GM12878 (cell line): ENCODE measurements around the gene SC5D. TPM values are rescaled to one million over a fixed set of nuclear protein-coding genes. Genes with fewer than 3 reads are reported as not detected.

Source experiments
- ATAC-seq: fragments of 200-7000 bp; cut with Tn5 transposase; 3 replicates; pipeline ENCODE4 v1.9.1; 2020; ENCODE audit warnings: mild to moderate bottlenecking, moderate library complexity
- BruUV-seq: library from RNA; stranded (reverse); fragments of 400-500 nt; replicated peaks from 2 replicates; lab custom pipeline; 2021; lab: Mats Ljungman, UMichigan
- CTCF ChIA-PET: fragments of 300-600 bp; sonication (Branson Sonifier 250); formaldehyde crosslinking; extraction: SDS; loops from one replicate; lab custom pipeline; 2021; ENCODE audit warnings: inconsistent platforms; lab: Yijun Ruan, JAX
- POLR2A ChIA-PET: fragments of 350-600 bp; formaldehyde crosslinking; extraction: SDS; loops from one replicate; lab custom pipeline; 2021; ENCODE audit warnings: inconsistent platforms; lab: Charles Lee
- RAD21 ChIA-PET: fragments of 300-600 bp; sonication (Branson Sonifier 250); formaldehyde crosslinking; loops from one replicate; lab custom pipeline; 2023; ENCODE audit warnings: antibody characterized with exemption; ENCODE audit not compliant: unreplicated experiment; lab: Charles Lee
- SMC1A ChIA-PET: fragments of 300-600 bp; sonication (Branson Sonifier 250); formaldehyde crosslinking; loops from one replicate; lab custom pipeline; 2023; ENCODE audit not compliant: unreplicated experiment, uncharacterized antibody; lab: Charles Lee
- DNase-seq: peaks from one replicate; pipeline ENCODE4 v3.0.0-alpha.2; 2011; ENCODE audit warnings: low read depth, low spot score
- FAIRE-seq: peaks from 3 replicates; lab custom pipeline; 2011; peaks lifted over from hg19 to GRCh38; lab: Jason Lieb, UNC
- H2AFZ ChIP-seq: 2 replicates; pipeline ENCODE4 v1.6.0; 2011; ENCODE audit warnings: low read depth, low read length, control low read depth; ENCODE audit not compliant: control insufficient read depth
- H3K27ac ChIP-seq: 2 replicates; pipeline ENCODE4 v1.5.1; 2011; ENCODE audit warnings: control low read depth; ENCODE audit not compliant: control insufficient read depth, insufficient read depth
- H3K27me3 ChIP-seq, 2 experiments: replicated peaks in 1 of 2; 2 replicates each; pipeline versions ENCODE4 v1.6.0 to v1.6.1; 2011; ENCODE audit warnings: low read length in 1 of 2; ENCODE audit not compliant: control insufficient read depth in 2 of 2, insufficient read depth in 2 of 2
- H3K36me3 ChIP-seq, 2 experiments: 2 replicates each; pipeline ENCODE4 v1.5.1; 2011; ENCODE audit warnings: low read length in 1 of 2; ENCODE audit not compliant: control insufficient read depth in 2 of 2, insufficient read depth in 2 of 2
- H3K4me1 ChIP-seq: 2 replicates; pipeline ENCODE4 v1.6.1; 2011; ENCODE audit warnings: mild to moderate bottlenecking, low read length, moderate library complexity, mixed read lengths; ENCODE audit not compliant: control insufficient read depth, insufficient read depth
- H3K4me2 ChIP-seq: 2 replicates; pipeline ENCODE4 v1.6.0; 2011; ENCODE audit warnings: control low read depth; ENCODE audit not compliant: control insufficient read depth, insufficient read depth
- H3K4me3 ChIP-seq: fragments of 200-600 bp; sonication (generic); 2 replicates; pipeline ENCODE4 v1.5.1; 2016
- H3K79me2 ChIP-seq: 2 replicates; pipeline ENCODE4 v1.6.0; 2011; ENCODE audit warnings: low read length; ENCODE audit not compliant: control insufficient read depth, insufficient read depth
- H3K9ac ChIP-seq: 2 replicates; pipeline ENCODE4 v1.8.0; 2011; ENCODE audit warnings: low read length, control low read depth, mixed read lengths; ENCODE audit not compliant: control insufficient read depth, insufficient read depth
- H3K9me3 ChIP-seq: replicated peaks from 3 replicates; pipeline ENCODE4 v1.5.1; 2011; ENCODE audit warnings: mild to moderate bottlenecking, low read length; ENCODE audit not compliant: control insufficient read depth, insufficient read depth
- H4K20me1 ChIP-seq: 2 replicates; pipeline ENCODE4 v1.6.0; 2011; ENCODE audit not compliant: control insufficient read depth, insufficient read depth
- CBFB ChIP-seq: IDR thresholded peaks from 2 replicates; pipeline ENCODE4 v1.6.1; 2016; ENCODE audit warnings: antibody characterized with exemption, low read depth
- GABPA ChIP-seq: IDR thresholded peaks from 2 replicates; pipeline ENCODE4 v1.6.1; 2014; ENCODE audit warnings: antibody characterized with exemption, low read depth, mild to moderate bottlenecking, inconsistent platforms
- IKZF1 ChIP-seq: fragments of 450-650 bp; conservative IDR thresholded peaks from 2 replicates; pipeline ENCODE4 v1.6.1; 2017; ENCODE audit warnings: antibody characterized with exemption, mild to moderate bottlenecking
- IRF4 ChIP-seq: IDR thresholded peaks from 2 replicates; pipeline ENCODE4 v1.6.1; 2011; ENCODE audit warnings: low read depth, low read length
- JUND ChIP-seq: IDR thresholded peaks from 2 replicates; pipeline ENCODE4 v1.6.1; 2012; ENCODE audit warnings: low read depth, mild to moderate bottlenecking, low read length, improper control_type of control experiment, moderate library complexity
- KAT2A ChIP-seq: conservative IDR thresholded peaks from 2 replicates; pipeline ENCODE4 v1.6.1; 2011; ENCODE audit warnings: low read depth, low read length; ENCODE audit not compliant: control insufficient read depth
- MAX ChIP-seq: IDR thresholded peaks from 2 replicates; pipeline ENCODE4 v1.6.1; 2012; ENCODE audit warnings: low read depth, low read length, improper control_type of control experiment
- MEF2A ChIP-seq: IDR thresholded peaks from 2 replicates; pipeline ENCODE4 v1.6.1; 2011; ENCODE audit warnings: low read depth, mild to moderate bottlenecking, low read length, moderate library complexity; ENCODE audit not compliant: insufficient read depth
- MLLT1 ChIP-seq: fragments of 450-650 bp; IDR thresholded peaks from 2 replicates; pipeline ENCODE4 v1.6.1; 2016; ENCODE audit warnings: mild to moderate bottlenecking
- MTA2 ChIP-seq: fragments of 450-650 bp; IDR thresholded peaks from 2 replicates; pipeline ENCODE4 v1.6.1; 2016; ENCODE audit warnings: low read depth, mild to moderate bottlenecking, moderate library complexity
- NFYA ChIP-seq: IDR thresholded peaks from 2 replicates; pipeline ENCODE4 v1.6.1; 2011; ENCODE audit warnings: low read depth, mild to moderate bottlenecking, low read length, improper control_type of control experiment, borderline replicate concordance
- POLR2AphosphoS2 ChIP-seq: IDR thresholded peaks from 2 replicates; pipeline ENCODE4 v1.6.1; 2011; ENCODE audit warnings: low read depth, mild to moderate bottlenecking, low read length, improper control_type of control experiment, moderate library complexity
- POLR2AphosphoS5 ChIP-seq: IDR thresholded peaks from 2 replicates; pipeline ENCODE4 v1.6.1; 2011; ENCODE audit warnings: mild to moderate bottlenecking, low read length, inconsistent platforms
- SUZ12 ChIP-seq: fragments of 200-600 bp; sonication (generic); IDR thresholded peaks from one replicate; pipeline ENCODE4 v1.6.1; 2018; ENCODE audit warnings: antibody characterized with exemption, mild to moderate bottlenecking; ENCODE audit not compliant: unreplicated experiment
- TAF1 ChIP-seq: IDR thresholded peaks from 2 replicates; pipeline ENCODE4 v1.6.1; 2011; ENCODE audit warnings: mild to moderate bottlenecking, low read depth, low read length, borderline replicate concordance
- TARDBP ChIP-seq: IDR thresholded peaks from 2 replicates; pipeline ENCODE4 v1.6.1; 2016; ENCODE audit warnings: borderline replicate concordance
- ZNF274 ChIP-seq: IDR thresholded peaks from one replicate; pipeline ENCODE4 v1.8.0; 2011; ENCODE audit not compliant: insufficient read length, insufficient read depth
- ZSCAN29 ChIP-seq: fragments of 450-650 bp; IDR thresholded peaks from 2 replicates; pipeline ENCODE4 v1.6.1; 2017; ENCODE audit warnings: mild to moderate bottlenecking, moderate library complexity
- WGBS: methylation state at CpG from one replicate; pipeline ENCODE4 v1.1.6; 2016; ENCODE audit warnings: low lambda C conversion rate; ENCODE audit not compliant: insufficient replicate concordance, insufficient coverage; ENCODE audit errors: missing lambda C conversion rate; 5-methylcytosine and 5-hydroxymethylcytosine counted together
- in situ Hi-C: fragments of 300-500 bp; cut with MboI; formaldehyde crosslinking; loops from 9 replicates; pipeline ENCODE4 v1.14.3; 2018; ENCODE audit warnings: mixed read lengths
- intact Hi-C: fragments of 100-400 bp; cut with micrococcal nuclease; formaldehyde crosslinking; loops from one replicate; pipeline ENCODE4 v1.14.2; 2022; ENCODE audit not compliant: unreplicated experiment
- polyA plus RNA-seq, 11 experiments: library from polyadenylated mRNA; depleted of rRNA in 4 of 11; unstranded in 6 of 11; stranded (reverse) in 5 of 11; fragments of >200 nt; fragmentation: Nextera tagmentation in 4 of 11; fragmentation: Illumina TruSeq in 1 of 11; extraction: Ambion mirVana in 4 of 11; extraction: Trizol in 1 of 11; gene quantifications; 1 replicate in 1 of 11; 2 replicates in 10 of 11; pipeline versions ENCODE4 v1.2.1 to v1.2.3, GENCODE V29; 2011 to 2016; ENCODE audit warnings: inconsistent platforms in 2 of 11, missing spikeins in 2 of 11, low read depth in 1 of 11
- total RNA-seq, 4 experiments: library from RNA; depleted of rRNA in 3 of 4; stranded (reverse); fragments of >200 nt in 3 of 4; fragmentation: Illumina TruSeq in 1 of 4; extraction: Trizol in 1 of 4; gene quantifications; 2 replicates each; pipeline versions ENCODE4 v1.2.1 to v1.2.3, GENCODE V29; 2013 to 2021
- TF ChIP-seq, protein P1 (sequence below): fragments of 450-650 bp; IDR thresholded peaks from 2 replicates; pipeline ENCODE4 v1.6.1; 2016; ENCODE audit warnings: mild to moderate bottlenecking, moderate library complexity, borderline replicate concordance

SC5D gene
- total and polyA plus RNA-seq, 10 of the 15 experiments (the other 5 are each of a cell fraction or from before 2014, with no cell fraction given): 23.7 to 134 (median 30.8) TPM

- no peak for ATAC-seq
- no peak for TF ChIP-seq JUND
- TF ChIP-seq SUZ12: no peak
- no peak for TF ChIP-seq TARDBP
- no peak for TF ChIP-seq CBFB
- TF ChIP-seq MLLT1: no peak
- no peak for TF ChIP-seq IRF4
- no peak for TF ChIP-seq ZSCAN29
- TF ChIP-seq IKZF1: no peak
- no peak for TF ChIP-seq KAT2A
- no peak for TF ChIP-seq POLR2AphosphoS5
- TF ChIP-seq ZNF274: no peak
- no peak for TF ChIP-seq GABPA
- TF ChIP-seq TAF1: no peak
- TF ChIP-seq POLR2AphosphoS2: no peak
- no peak for TF ChIP-seq NFYA
- no peak for TF ChIP-seq MEF2A
- TF ChIP-seq MAX: no peak
- TF ChIP-seq MTA2: no peak
- TF ChIP-seq, protein P1, sequence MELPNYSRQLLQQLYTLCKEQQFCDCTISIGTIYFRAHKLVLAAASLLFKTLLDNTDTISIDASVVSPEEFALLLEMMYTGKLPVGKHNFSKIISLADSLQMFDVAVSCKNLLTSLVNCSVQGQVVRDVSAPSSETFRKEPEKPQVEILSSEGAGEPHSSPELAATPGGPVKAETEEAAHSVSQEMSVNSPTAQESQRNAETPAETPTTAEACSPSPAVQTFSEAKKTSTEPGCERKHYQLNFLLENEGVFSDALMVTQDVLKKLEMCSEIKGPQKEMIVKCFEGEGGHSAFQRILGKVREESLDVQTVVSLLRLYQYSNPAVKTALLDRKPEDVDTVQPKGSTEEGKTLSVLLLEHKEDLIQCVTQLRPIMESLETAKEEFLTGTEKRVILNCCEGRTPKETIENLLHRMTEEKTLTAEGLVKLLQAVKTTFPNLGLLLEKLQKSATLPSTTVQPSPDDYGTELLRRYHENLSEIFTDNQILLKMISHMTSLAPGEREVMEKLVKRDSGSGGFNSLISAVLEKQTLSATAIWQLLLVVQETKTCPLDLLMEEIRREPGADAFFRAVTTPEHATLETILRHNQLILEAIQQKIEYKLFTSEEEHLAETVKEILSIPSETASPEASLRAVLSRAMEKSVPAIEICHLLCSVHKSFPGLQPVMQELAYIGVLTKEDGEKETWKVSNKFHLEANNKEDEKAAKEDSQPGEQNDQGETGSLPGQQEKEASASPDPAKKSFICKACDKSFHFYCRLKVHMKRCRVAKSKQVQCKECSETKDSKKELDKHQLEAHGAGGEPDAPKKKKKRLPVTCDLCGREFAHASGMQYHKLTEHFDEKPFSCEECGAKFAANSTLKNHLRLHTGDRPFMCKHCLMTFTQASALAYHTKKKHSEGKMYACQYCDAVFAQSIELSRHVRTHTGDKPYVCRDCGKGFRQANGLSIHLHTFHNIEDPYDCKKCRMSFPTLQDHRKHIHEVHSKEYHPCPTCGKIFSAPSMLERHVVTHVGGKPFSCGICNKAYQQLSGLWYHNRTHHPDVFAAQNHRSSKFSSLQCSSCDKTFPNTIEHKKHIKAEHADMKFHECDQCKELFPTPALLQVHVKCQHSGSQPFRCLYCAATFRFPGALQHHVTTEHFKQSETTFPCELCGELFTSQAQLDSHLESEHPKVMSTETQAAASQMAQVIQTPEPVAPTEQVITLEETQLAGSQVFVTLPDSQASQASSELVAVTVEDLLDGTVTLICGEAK: no peak
- no peak for FAIRE-seq
- H3K27me3 ChIP-seq: no peaks in the 10 kb centered on the region
- H2AFZ ChIP-seq: no peak overlapping the region
- no peaks in the 10 kb centered on the region for H3K79me2 ChIP-seq
- peaks cover 7% of the 10 kb centered on the region for H3K4me1 ChIP-seq
- BruUV-seq: no TSS peak
- no peak overlapping the region for H3K4me3 ChIP-seq
- H4K20me1 ChIP-seq: no peaks in the 10 kb centered on the region
- POLR2A ChIA-PET: no interaction called here
- SMC1A ChIA-PET: no interaction called here
- RAD21 ChIA-PET: no interaction called here
- in situ Hi-C loops (no loop called here), intact Hi-C loops (no loop called here)
- H3K36me3 ChIP-seq: no peaks in the 10 kb centered on the region
- no peak for DNase-seq
- no peak overlapping the region for H3K27ac ChIP-seq
- H3K9ac ChIP-seq: no peak overlapping the region
- CTCF ChIA-PET: interaction anchor here (0.8 kb wide), 1 partner anchor 309 kb away, joined by 3 read pairs; no protein-coding TSS in a partner anchor
- no peak overlapping the region for H3K4me2 ChIP-seq
- no peaks in the 10 kb centered on the region; the same call in 1 of the 3 replicates for H3K9me3 ChIP-seq
- 100% methylated on average over 4 of the region's 5 CpGs for WGBS
Observed at GRCh38 chr11:121281698-121282097, 10.9 kb upstream of the SC5D start.
